Fibroblast of lung (primary cell): ENCODE results near the gene WWOX. TPM values are rescaled to one million over a fixed set of nuclear protein-coding genes. Genes with fewer than 3 reads are reported as not detected.

ENCODE experiments used
- DNase-seq, 2 donors: peaks; one replicate each; pipeline versions ENCODE4 v3.0.0 to v3.0.0-alpha.2; 2010; ENCODE audit warnings: low read depth in 2 of 2
- H2AFZ ChIP-seq: 2 replicates; pipeline ENCODE4 v1.5.1; 2012; ENCODE audit warnings: low read length, control low read depth, inconsistent platforms
- H3K27ac ChIP-seq: 2 replicates; pipeline ENCODE4 v1.5.1; 2011; ENCODE audit warnings: low read length, control low read depth; ENCODE audit not compliant: insufficient read depth
- H3K27me3 ChIP-seq: 2 replicates; pipeline ENCODE4 v1.5.1; 2011; ENCODE audit warnings: mild to moderate bottlenecking, low read length; ENCODE audit not compliant: control insufficient read depth, insufficient read depth
- H3K36me3 ChIP-seq: 2 replicates; pipeline ENCODE4 v1.5.1; 2011; ENCODE audit warnings: low read length; ENCODE audit not compliant: control insufficient read depth, insufficient read depth
- H3K4me1 ChIP-seq: 2 replicates; pipeline ENCODE4 v1.5.1; 2011; ENCODE audit warnings: low read length; ENCODE audit not compliant: control insufficient read depth, insufficient read depth; ENCODE audit errors: extremely low read depth
- H3K4me2 ChIP-seq: 2 replicates; pipeline ENCODE4 v1.5.1; 2011; ENCODE audit warnings: low read length, control low read depth; ENCODE audit not compliant: insufficient read depth; ENCODE audit errors: extremely low read depth
- H3K4me3 ChIP-seq, 4 experiments: fragments of 200-600 bp in 1 of 4; sonication (generic) in 1 of 4; replicated peaks in 1 of 4; 2 replicates each; pipeline ENCODE4 v1.5.1; 2011 to 2016; ENCODE audit warnings: low read length in 4 of 4, low read depth in 3 of 4, mild to moderate bottlenecking in 3 of 4, control low read depth in 2 of 4, inconsistent platforms in 1 of 4, mixed read lengths in 1 of 4; ENCODE audit not compliant: insufficient read depth in 1 of 4; ENCODE audit errors: control extremely low read depth in 1 of 4
- H3K79me2 ChIP-seq: 2 replicates; pipeline ENCODE4 v1.5.1; 2012; ENCODE audit warnings: mild to moderate bottlenecking, low read length, inconsistent platforms; ENCODE audit not compliant: control insufficient read depth, insufficient read depth
- H3K9ac ChIP-seq: 2 replicates; pipeline ENCODE4 v1.5.1; 2011; ENCODE audit warnings: mild to moderate bottlenecking, low read length, control low read depth; ENCODE audit not compliant: insufficient read depth
- H3K9me3 ChIP-seq: 2 replicates; pipeline ENCODE4 v1.5.1; 2012; ENCODE audit warnings: low read depth, low read length; ENCODE audit not compliant: control insufficient read depth, insufficient read depth
- H4K20me1 ChIP-seq: 2 replicates; pipeline ENCODE4 v1.5.1; 2011; ENCODE audit warnings: low read length; ENCODE audit not compliant: control insufficient read depth, insufficient read depth; ENCODE audit errors: extremely low read depth
- EZH2 ChIP-seq: IDR thresholded peaks from 2 replicates; pipeline ENCODE4 v1.5.1; 2012; ENCODE audit warnings: low read length, control low read depth, mild to moderate bottlenecking; ENCODE audit errors: missing control alignments
- polyA plus RNA-seq, 2 donors: library from polyadenylated mRNA; depleted of rRNA in 1 of 2; stranded (reverse) in 1 of 2; unstranded in 1 of 2; fragments of >200 nt; gene quantifications; 2 replicates each; pipeline ENCODE4 v1.2.1, GENCODE V29; 2011 to 2012; ENCODE audit warnings: missing spikeins in 1 of 2
- total RNA-seq: library from RNA; depleted of rRNA; stranded (reverse); fragments of >200 nt; gene quantifications from 2 replicates; pipeline ENCODE4 v1.2.1, GENCODE V29; 2014
- TF ChIP-seq, protein P1 (sequence below), 2 donors: IDR thresholded peaks in 1 of 2; conservative IDR thresholded peaks in 1 of 2; 1 replicate in 1 of 2; 2 replicates in 1 of 2; pipeline ENCODE4 v1.5.1; 2011 to 2012; ENCODE audit warnings: low read length in 2 of 2, control low read depth in 1 of 2, inconsistent platforms in 1 of 2, low read depth in 1 of 2, mild to moderate bottlenecking in 1 of 2

Gene WWOX
- total and polyA plus RNA-seq, 2 donors (not counting 1 experiment from before 2014, with no cell fraction given): 5.6 to 16.3 TPM

DNA sequence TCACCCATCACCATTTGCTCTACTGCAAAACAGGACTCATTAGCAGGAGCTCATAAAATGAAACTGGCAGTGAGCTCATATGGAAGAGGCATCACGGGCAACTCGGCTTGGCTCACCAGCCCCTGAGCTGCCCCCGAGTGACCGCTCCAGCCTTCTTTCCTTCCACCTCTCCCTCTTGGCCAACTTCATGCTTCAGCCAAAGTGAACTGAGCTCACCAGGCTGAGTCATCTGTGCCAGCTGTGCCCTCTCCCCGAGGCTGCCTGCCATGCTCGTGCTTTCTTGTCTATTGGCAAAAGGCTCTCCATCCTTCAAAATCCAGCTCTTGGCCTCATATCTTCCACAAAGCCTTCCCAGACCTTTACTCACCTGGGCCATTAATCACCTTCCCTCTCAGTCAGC is 391.4 kb downstream of the WWOX start:
- no peak overlapping the region for H3K4me3 ChIP-seq
- TF ChIP-seq EZH2: no peak
- TF ChIP-seq, protein P1, sequence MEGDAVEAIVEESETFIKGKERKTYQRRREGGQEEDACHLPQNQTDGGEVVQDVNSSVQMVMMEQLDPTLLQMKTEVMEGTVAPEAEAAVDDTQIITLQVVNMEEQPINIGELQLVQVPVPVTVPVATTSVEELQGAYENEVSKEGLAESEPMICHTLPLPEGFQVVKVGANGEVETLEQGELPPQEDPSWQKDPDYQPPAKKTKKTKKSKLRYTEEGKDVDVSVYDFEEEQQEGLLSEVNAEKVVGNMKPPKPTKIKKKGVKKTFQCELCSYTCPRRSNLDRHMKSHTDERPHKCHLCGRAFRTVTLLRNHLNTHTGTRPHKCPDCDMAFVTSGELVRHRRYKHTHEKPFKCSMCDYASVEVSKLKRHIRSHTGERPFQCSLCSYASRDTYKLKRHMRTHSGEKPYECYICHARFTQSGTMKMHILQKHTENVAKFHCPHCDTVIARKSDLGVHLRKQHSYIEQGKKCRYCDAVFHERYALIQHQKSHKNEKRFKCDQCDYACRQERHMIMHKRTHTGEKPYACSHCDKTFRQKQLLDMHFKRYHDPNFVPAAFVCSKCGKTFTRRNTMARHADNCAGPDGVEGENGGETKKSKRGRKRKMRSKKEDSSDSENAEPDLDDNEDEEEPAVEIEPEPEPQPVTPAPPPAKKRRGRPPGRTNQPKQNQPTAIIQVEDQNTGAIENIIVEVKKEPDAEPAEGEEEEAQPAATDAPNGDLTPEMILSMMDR (conservative IDR thresholded peaks at IDR 0.05 in 1 of 2, IDR thresholded peaks at IDR 0.05 in 1 of 2; ENCODE audit: low read depth in 1 of 2, low read length in 2 of 2): no peak
- H3K9ac ChIP-seq: no peak overlapping the region
- no peaks in the 10 kb centered on the region for H3K27me3 ChIP-seq
- no peaks in the 10 kb centered on the region for H3K9me3 ChIP-seq
- H3K27ac ChIP-seq: no peak overlapping the region
- H3K79me2 ChIP-seq: no peaks in the 10 kb centered on the region
- DNase-seq: no peak
- H3K4me2 ChIP-seq: no peak overlapping the region
- no peak overlapping the region for H2AFZ ChIP-seq
- H4K20me1 ChIP-seq: no peaks in the 10 kb centered on the region
- H3K4me1 ChIP-seq: no peaks in the 10 kb centered on the region
- no peaks in the 10 kb centered on the region for H3K36me3 ChIP-seq

DNA sequence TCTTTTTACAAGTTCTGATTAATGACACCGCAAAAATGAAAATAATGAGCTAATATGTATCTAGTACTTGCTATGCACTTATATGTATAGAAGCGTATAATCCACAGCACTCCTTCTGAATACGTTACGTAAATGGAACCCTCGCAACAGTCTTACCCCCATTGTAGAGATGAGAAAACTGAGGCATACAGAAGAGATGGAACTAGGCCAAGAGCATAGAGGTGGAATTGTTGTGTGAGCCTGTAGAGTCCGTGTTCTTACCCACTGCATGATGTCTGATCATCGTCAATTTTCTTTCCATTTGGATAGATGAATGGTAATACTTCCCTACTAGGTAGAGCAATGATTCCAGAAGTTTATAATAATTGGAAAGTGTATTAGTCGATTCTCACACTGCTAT is 394.1 kb downstream of the WWOX start:
- H3K27me3 ChIP-seq: no peaks in the 10 kb centered on the region
- TF ChIP-seq EZH2: no peak
- TF ChIP-seq, protein P1 (conservative IDR thresholded peaks at IDR 0.05 in 1 of 2, IDR thresholded peaks at IDR 0.05 in 1 of 2; ENCODE audit: low read depth in 1 of 2, low read length in 2 of 2): no peak
- no peaks in the 10 kb centered on the region for H4K20me1 ChIP-seq
- no peak for DNase-seq
- no peak overlapping the region for H3K9ac ChIP-seq
- no peaks in the 10 kb centered on the region for H3K4me1 ChIP-seq
- no peak overlapping the region for H2AFZ ChIP-seq
- H3K36me3 ChIP-seq: no peaks in the 10 kb centered on the region
- no peaks in the 10 kb centered on the region for H3K9me3 ChIP-seq
- H3K4me3 ChIP-seq: no peak overlapping the region
- no peak overlapping the region for H3K4me2 ChIP-seq
- H3K79me2 ChIP-seq: no peaks in the 10 kb centered on the region
- H3K27ac ChIP-seq: no peak overlapping the region

DNA sequence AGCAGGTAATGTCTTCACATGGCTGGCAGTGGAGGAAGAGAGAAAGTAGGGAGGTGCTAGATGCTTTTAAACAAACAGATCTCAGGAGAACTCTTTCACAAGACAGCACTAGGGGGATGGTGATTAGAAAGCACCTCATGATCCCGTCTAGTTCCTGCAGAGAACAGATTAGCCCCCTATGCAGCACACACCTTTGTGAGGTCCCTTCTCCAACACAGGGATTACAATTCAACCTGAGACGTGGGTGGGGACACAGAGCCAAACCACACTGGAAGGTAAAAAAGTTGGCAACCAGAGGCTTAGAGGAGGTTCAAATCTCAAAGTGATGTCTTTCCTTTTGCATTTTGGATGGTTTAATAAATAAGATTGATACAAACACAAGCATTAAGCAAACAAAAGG is 394.7 kb downstream of the WWOX start:
- no peaks in the 10 kb centered on the region for H4K20me1 ChIP-seq
- H3K27ac ChIP-seq: no peak overlapping the region
- no peak overlapping the region for H3K4me3 ChIP-seq
- no peak overlapping the region for H3K4me2 ChIP-seq
- no peak overlapping the region for H3K9ac ChIP-seq
- H3K27me3 ChIP-seq: no peaks in the 10 kb centered on the region
- no peak overlapping the region for H2AFZ ChIP-seq
- H3K9me3 ChIP-seq: no peaks in the 10 kb centered on the region
- TF ChIP-seq EZH2: no peak
- TF ChIP-seq, protein P1 (conservative IDR thresholded peaks at IDR 0.05 in 1 of 2, IDR thresholded peaks at IDR 0.05 in 1 of 2; ENCODE audit: low read depth in 1 of 2, low read length in 2 of 2): no peak
- DNase-seq: no peak
- H3K4me1 ChIP-seq: no peaks in the 10 kb centered on the region
- no peaks in the 10 kb centered on the region for H3K36me3 ChIP-seq
- H3K79me2 ChIP-seq: no peaks in the 10 kb centered on the region
